HG03097 (cell line): Measurements from ENCODE around the gene ERGIC1.
"Not testable (repeated sequence)": the region's sequence is repeated elsewhere in the genome, so short reads cannot be mapped to it uniquely, and the experiment has no call there.

Experiments used
- ATAC-seq: cut with Tn5 transposase; IDR thresholded peaks from one replicate; pipeline ENCODE4 v1.9.1; 2021; ENCODE audit not compliant: unreplicated experiment, low FRiP score

Gene ERGIC1

DNA sequence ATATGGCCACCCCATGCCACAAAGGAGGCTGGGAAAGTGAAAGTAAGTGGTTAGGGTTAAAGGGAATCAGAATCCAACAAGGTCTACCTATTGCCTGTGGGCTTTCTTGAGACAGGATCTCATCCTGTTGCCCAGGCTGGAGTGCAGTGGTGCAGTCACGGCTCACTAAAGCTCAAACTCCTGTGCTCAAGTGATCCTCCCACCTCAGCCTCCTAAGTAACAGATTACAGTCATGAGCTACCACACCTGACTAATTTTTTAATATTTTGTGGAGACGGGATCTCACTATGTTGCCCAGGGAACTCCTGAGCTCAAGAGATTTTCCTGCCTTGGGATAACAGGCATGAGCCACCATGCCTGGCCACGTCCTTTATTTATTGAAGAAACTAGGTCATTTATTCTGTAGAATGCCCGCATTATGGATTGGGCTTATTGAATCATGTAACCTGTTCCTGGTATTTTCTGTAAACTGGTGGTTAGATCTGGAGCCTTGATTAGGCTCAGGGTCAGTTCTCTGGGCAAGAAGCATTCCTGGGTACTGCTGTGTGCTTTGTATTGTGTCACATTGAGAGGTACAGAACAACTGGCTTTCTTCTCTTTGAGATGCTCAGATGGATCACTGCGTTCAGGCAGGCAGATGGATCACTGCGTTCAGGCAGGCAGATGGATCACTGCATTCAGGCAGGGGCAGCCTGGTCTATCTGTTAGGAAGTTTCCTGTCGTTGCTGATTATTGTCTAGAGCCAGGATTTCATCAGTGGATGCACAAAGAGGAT is 41.6 kb downstream of the ERGIC1 start:
- no peak for ATAC-seq

DNA sequence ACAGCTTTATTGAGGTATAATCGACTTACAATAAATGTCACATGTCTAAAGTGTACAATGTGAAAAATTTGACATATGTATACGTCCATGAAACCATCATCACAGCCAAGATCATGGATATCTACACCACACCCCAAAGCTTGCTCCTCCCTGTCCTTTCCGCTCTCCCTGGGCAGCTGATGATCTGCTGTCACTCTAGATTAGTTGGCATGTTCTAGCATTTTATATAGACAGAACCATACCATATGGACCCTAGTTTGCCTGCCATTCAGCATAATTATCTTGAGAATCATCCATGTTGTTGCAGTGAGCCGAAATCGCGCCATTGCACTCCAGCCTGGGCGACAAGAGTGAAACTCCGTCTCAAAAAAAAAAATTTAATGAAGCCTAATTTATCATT is 42.5 kb downstream of the ERGIC1 start:
- ATAC-seq, result no peak

DNA sequence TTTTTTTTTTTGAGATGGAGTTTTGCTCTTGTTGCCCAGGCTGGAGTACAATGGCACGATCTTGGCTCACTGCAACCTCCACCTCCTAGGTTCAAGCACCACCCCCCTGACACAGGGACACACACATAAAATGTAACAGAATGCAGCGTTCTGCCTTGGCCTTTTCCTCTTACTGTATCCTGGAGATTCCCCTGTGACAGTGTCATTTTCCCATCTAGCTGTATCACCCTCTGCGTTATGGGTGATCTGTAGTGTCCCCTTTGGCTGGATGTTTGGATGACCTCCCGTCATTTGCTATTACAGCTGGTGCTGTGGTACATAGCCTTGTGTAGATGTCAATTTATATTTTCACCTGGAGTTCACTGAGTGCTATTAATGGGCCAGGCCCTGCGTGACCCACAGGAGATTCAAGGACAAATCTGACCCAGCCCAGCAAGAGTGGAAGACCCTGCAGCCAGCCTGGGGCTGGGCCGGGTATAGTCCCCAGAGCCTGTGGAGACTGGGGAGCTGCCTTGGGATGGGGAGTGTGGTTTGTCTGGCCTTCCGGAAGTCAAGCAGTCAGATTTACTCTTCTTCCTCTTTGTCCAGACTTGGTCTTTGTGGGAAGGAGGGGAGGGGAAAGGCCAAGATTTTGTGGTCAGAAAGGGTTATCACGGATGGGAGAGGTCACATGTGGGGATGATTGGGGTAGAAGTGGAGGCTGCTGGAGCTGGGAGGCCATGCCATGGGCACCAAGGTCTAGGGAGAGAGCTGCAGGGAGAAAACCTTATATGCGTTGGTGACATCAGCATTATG is 43.6 kb downstream of the ERGIC1 start:
- no peak for ATAC-seq

DNA sequence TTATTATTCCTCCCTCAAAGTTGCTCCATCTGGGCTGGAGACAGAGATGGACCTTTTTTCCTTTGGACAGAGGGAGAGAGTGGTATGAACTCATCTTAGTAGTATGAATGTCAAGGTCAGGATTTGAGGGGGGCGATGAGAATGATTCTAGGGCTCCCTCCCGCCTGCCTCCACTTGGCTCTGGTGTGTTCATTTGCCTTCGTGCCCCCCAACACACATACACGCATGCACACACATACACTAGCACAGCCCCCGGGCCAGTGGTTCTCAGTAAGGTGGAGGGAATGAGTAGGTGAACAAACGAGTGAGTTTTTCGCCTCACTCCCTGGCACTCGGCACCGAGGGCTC is 44.5 kb downstream of the ERGIC1 start:
- ATAC-seq, result no peak

DNA sequence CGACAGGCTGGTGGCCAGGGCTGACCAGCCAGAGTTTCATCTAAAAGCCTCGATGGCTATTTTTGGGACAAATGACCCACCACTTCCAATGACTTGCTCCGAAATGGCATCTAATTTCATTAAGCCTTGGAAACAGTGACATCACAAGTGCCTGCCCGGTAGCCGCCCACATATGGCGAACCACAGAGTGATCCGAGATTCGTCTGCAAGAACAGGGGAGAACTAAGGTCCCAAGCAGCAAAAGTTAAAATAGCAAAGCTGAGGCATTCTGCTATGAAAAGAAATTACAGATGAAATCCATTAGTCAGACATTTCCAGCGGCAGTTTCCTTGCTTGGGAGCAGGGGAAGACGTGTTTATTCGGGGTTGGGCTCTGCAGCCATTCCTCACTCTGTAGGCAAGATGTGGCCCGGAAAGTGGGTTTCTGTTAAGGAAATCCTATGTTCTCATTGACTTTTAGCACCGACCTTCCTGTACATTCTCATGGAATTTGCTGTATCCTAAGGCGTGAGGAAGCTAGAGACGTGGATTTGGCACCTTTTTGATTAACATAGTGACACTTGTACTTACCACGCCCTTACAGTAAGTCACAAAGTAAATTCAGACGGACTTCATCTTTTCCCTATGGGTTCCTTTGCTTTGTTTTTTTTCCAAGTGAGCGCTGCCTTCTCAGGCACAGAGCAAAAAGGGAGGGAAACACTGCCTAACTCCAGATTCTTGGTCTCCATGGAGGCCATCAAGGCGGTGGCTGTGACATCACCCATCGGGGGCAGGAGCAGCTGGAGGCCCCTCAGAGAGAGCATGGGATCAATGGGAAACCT is 45.1 kb downstream of the ERGIC1 start:
- no peak for ATAC-seq

DNA sequence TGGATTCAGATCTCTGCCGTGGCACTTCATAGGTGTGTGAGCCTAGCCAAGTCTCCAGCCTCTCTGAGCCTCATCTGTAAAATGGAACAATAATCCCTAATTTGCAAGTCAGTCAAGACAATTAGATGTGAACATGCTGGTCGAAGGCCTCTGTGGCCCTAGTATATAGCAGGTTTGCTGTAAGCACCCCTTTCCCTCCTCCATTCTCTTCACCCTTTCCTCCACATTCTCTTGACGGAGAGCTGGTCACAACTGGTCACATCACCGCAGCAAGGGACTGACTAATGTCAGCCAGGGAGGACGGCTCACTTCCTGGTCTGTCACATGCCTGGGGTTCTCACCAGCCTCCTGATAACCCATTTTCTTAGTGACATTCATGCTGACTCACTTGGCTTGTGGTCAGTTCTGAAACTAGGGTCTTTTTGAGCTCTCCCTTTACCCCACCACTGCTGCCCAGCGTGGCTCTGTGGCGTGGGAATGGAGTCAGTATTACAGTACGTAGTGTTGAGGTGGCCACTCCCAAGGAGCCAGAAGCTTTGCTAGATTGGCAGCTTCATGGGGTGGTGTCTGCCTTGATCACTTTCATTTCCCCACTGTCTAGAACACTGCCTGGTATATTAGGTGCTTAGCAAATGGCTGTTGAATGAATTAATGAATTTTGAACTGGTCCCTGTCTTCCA is 47.8 kb downstream of the ERGIC1 start:
- ATAC-seq, result peak; percentile 61

DNA sequence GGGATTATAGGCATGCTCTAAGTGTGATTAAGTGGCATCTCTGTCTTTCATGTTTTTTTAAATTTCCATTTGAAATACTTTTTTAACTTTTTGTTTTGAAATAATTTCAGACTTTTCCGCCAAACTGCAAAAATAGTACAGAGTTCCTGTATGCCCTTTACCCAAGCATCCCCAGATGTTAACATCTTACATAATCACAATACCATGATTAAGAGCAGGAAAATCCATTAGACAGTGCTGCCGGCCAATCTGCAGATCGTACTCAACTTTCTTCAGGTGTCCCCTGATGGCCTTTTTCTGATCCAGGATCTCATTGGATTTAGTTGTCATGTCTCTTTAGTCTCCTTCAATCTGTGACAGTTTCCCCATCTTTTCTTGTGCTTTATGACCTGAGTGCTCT is 49.0 kb downstream of the ERGIC1 start:
- ATAC-seq, result no peak

DNA sequence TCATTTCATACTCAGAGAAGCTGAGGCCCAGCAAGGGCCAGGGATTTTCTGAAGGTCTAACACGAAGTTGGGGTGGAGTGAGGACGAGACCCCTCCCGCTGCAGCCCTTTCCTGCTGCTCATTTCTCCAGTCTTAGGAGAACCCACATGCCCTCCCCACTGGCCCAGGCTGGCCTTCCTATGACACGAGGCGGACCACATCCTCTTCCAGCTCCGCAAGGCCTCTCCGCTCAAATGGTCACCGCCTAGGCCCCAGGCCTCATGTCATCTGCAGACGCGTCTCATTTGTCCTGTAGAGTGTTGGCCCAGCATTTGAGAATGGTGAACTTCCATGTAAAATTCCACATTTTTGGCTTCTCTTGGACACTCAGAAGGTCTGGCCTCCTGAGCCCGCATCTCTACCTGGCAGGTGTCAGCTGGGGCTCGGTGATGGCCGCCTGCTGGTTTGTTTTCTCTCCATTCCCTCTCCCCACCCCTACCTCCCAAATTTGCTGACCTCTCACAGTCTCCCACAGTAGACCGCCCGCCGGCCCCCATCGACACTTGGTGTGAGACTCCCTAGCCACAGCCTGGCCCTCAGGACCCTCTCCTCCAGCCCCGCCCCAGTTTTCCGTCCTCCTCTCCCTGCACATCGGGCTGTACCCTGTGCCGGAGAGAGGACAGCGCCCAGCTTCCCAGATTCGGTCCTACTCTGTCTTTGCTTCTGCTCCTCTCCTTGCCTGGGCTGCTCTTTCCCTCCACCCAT is 51.7 kb downstream of the ERGIC1 start:
- ATAC-seq, result no peak

DNA sequence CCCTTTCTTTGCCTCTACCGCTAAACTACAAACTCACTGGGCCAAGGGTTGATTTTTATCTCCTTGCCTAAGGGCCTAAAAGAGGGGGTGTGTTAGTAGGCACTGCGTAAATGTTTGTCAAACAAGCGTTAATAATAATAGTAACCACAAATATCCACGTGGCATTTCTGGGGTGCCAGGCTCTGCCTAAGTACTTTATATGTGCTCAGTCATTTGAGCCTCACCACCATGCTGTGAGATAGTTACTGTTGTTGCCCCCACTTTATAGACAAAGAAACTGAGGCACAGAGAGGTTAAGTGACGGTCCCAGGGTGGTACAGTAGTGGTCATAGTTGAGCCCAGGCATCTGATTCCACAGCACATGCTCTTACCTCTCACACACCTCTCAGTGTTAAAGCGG is 52.4 kb downstream of the ERGIC1 start:
- ATAC-seq, result no peak

DNA sequence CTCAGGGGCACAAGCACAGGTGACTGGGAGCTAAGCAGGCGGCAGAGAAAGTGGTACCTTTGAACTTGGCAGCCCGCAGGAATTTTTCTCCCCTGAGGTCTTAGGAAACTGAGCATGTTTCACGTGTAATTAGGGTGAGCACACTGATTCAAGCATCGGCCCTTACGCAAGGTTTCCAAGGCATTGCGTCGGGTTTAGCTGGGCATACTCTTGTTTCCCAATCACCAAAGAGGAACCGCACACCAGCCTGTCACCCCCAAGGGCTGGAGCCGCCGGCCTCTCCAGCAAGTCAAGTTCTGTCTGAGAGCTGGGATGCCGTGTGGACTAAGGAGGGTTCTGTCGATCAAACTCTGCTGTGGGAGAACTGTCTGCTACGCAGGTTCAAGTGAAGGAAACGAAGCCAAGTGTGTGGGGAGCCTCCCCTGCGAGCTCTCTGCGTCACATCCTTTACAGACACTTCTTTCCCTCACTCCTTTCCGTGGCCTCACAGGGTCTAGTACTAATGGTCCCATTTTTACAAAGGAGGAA is 53.0 kb downstream of the ERGIC1 start:
- no peak for ATAC-seq

DNA sequence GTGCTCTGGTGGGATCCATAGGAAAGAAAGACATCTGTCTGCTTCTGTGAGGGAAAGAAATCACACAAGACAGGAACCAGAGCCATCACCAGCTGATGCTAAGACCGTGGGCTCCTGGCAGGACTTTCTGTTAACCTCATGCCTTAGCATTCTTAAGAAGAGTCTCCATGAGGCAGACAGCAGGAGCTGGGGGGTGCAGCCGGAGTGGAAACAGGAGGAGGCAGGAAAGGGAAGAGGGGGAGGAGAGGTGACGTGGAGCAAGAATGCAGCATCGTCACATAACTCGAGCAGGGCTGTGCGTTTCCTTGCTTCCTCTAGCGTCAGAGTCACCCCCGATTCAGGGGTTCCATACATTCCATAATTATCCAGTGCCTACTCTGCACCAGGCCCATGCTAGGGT is 53.6 kb downstream of the ERGIC1 start:
- no peak for ATAC-seq

DNA sequence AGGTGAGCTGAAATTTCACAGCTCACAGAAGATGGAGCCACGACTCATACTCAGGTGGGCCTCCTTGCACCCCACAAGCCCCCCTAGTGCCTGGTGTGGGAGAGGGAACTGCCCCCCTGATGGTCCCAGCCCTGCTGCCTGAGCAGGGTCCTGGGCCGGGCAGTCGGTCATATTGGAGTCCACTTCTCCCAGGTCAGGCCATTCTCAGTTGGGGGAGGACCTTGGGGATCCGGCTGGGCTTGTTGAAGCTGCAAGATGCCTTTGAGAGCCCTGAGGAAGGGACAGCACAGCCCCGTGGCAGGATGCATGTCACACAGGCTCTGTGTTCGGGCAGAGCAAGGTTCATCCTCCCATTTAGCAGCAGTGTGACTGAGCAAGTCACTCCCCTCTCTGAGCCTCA is 56.6 kb downstream of the ERGIC1 start:
- ATAC-seq, result no peak

DNA sequence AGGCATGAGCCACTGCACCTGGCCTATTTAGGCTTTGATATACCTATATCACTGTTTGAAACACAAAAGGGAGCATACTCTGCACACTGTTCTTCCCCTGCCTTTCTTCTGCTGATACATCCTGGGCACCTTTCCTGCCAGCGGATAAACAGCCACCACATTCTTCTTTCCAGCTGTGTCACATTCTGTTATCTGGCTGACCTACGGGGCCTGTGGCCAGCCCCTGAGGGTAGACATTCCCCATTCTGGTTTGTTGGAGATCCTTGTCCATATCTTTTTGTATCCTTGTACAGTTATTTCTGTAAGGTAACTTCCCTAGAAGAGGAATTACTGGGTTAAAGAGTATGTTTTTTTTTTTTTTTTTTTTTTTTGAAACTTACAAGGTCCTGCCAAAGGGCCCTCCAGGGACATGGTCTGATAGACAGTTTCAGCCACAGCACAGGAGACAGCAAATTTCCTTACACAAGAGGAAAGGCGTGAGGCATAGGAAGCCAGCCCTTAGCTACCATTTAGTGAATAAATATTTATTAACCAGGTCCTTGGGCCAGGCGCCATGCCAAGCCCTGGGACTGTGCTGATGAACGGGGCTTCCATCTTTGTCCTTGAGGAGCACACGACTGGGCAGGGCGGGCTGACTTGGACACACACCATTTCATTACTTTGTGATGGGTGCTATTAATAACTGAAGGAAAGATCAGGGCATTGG is 57.8 kb downstream of the ERGIC1 start:
- no peak for ATAC-seq

DNA sequence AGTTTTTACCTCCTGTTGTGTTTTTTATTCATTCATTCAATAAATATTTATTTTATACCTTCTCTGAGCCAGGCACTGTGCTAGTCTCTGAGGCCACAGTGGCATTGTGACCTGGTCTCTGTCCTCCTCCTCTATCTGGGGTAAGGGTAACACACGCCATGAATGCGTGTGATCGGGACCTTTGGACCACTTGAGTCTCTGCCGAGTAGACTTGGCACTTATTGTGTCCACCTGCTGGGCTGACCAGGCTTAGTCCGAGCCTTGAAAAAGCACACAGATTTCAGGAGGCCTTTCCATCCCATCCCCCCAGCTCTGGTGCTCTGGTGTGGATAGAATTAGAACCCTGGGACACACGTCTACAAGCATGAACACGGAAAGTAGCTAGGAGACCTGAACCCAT is 58.7 kb downstream of the ERGIC1 start:
- no peak for ATAC-seq

DNA sequence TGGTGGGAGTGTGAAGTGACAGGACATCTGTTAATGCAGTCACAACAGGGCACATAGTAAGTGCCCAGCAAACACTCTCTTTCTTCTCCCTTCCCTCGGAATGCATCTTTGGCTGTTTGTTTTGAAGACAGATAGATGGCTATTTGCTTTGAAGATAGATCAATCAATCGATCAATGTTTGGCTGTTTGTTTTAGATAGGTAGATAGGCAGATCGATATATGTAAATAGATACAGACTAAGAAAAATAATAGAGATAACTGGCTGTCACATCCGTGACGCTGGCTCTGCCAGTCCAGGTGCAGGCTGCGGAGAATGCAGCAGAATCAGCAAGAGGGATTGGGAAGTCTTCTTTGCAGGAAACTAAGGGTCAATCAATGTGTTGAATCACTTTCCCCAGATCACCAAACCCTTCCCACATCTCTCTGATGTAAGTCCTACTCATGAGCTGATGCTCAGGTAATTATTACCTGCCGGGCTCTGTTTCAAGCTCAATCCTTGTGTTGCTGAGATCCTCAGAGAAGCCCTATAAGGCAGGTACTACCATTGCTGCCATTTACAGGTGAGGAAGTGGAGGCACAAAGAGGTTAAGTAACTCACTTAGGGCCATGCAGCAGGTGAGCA is 60.8 kb downstream of the ERGIC1 start:
- ATAC-seq, result no peak

DNA sequence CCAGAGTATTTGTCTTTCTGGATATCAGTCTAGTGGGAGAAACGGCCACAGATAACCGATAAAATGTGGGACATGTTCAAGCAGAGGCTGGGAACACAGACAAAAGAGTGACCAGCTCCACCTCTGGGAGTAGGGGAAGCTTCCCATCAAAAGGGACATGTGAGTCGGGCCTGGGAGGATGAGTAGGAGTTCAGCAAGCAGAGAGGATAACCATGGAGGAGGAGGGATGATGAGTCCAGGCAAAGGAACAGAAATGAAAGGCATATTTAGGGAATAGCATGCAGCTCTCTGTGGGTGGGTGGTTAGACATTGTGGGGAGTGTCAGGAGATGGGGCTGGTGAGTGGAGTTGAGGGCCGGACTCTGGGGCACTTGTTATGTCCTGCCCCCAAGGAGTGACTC is 61.5 kb downstream of the ERGIC1 start:
- ATAC-seq, result no peak

DNA sequence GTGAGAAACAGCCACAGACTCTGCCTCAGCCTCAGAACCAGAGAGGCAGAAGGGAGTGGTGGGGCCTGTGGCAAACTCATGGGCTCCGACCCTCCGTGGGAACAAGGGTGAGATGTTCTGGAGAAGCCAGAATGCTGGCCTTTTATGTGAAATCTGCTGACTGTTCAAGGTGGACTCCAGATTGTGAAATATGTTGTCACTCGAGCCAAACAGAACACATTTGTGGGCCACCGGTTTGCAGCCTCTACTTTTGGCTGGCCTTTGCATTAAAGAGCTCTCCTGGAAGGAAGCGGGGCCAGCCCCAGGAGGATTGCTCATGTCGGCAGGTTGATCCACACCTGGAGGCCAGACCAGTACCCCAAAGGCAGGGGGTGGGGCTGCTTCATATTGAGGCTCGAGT is 62.4 kb downstream of the ERGIC1 start:
- no peak for ATAC-seq

DNA sequence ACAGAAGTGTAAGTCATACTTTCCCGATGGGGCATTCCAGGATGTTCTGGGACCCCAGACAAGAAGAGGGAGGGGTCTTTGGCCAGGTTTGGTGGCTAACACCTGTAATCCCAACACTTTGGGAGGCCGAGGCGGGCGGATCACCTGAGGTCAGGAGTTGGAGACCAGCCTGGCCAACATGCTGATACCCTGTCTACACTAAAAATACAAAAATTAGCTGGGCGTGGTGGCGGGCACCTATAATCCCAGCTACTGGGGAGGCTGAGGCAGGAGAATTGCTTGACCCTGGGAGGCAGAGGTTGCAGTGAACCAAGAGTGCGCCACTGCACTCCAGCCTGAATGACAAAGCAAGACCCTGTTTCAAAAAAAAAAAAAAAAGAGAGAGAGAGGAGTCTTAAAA is 63.0 kb downstream of the ERGIC1 start:
- ATAC-seq, result not testable (repeated sequence)
